ENCODE results near the gene SRPK3.

Gene SRPK3

GRCh38 chrX:153765138-153766079 lies 15.4 kb upstream of the SRPK3 start:
- no peaks in the 10 kb centered on the region for H3K27me3 ChIP-seq
- no peaks in the 10 kb centered on the region for H3K9me3 ChIP-seq
- intact Hi-C loops (cut with DNase I; ENCODE audit: low total_unique reads) = loop anchor here (5.0 kb wide), 1 partner anchor 187 kb away; no protein-coding TSS in a partner anchor
- peaks cover 0 to 16% (median 0%) of the 10 kb centered on the region in 3 donors for H3K36me3 ChIP-seq
- no peak for DNase-seq
- peaks cover 0 to 22% (median 5%) of the 10 kb centered on the region in 4 donors for H3K4me1 ChIP-seq
- H3K27ac ChIP-seq = peak overlapping the region; percentile 44 to 47
- no peak for TF ChIP-seq CTCF (IDR thresholded peaks at IDR 0.05)
- H3K4me3 ChIP-seq = peak overlapping the region; percentile 30 to 44

GRCh38 chrX:153766098-153766817 lies 14.6 kb upstream of the SRPK3 start:
- no peak for DNase-seq
- intact Hi-C loops (cut with DNase I; ENCODE audit: low total_unique reads) = loop anchor here (5.0 kb wide), 1 partner anchor 186 kb away; no protein-coding TSS in a partner anchor
- Histone ChIP-seq H3K9me3 (no peaks in the 10 kb centered on the region), H3K27me3 (no peaks in the 10 kb centered on the region), H3K27ac (peak overlapping the region; percentile 44 to 47), H3K36me3 (peaks cover 0 to 24% (median 0%) of the 10 kb centered on the region in 3 donors), H3K4me3 (peak overlapping the region; percentile 29 to 44), H3K4me1 (peaks cover 0 to 22% (median 5%) of the 10 kb centered on the region in 4 donors)
- TF ChIP-seq CTCF (IDR thresholded peaks at IDR 0.05) = no peak

- no peak for TF ChIP-seq CTCF (IDR thresholded peaks at IDR 0.05)
- Histone ChIP-seq H3K4me3 (no peak overlapping the region), H3K9me3 (no peaks in the 10 kb centered on the region), H3K4me1 (peaks cover 0 to 22% (median 5%) of the 10 kb centered on the region in 4 donors), H3K36me3 (peaks cover 0 to 29% (median 0%) of the 10 kb centered on the region in 3 donors), H3K27me3 (no peaks in the 10 kb centered on the region), H3K27ac (no peak overlapping the region)
- DNase-seq = no peak
- intact Hi-C loops (cut with DNase I; ENCODE audit: low total_unique reads) = loop anchor here (5.0 kb wide), 1 partner anchor 185 kb away; no protein-coding TSS in a partner anchor
Measured at GRCh38 chrX:153766871-153767673, 13.8 kb upstream of the SRPK3 start.

GRCh38 chrX:153767674-153768055 lies 13.2 kb upstream of the SRPK3 start:
- Histone ChIP-seq H3K4me1 (peaks cover 0 to 22% (median 5%) of the 10 kb centered on the region in 4 donors), H3K36me3 (peaks cover 0 to 33% (median 0%) of the 10 kb centered on the region in 3 donors), H3K9me3 (no peaks in the 10 kb centered on the region), H3K4me3 (no peak overlapping the region), H3K27ac (no peak overlapping the region), H3K27me3 (no peaks in the 10 kb centered on the region)
- DNase-seq = no peak
- no peak for TF ChIP-seq CTCF (IDR thresholded peaks at IDR 0.05)
- intact Hi-C loops (cut with DNase I; ENCODE audit: low total_unique reads) = loop anchor here (5.0 kb wide), 1 partner anchor 185 kb away; no protein-coding TSS in a partner anchor

All from tibial artery (tissue), 4 donors.